Activated B cell treated with CpG ODN at 0.5 μM for 24 hours (primary cell): Measurements from ENCODE around the gene TMIGD3. TPM values are rescaled to one million over a fixed set of nuclear protein-coding genes. Genes with fewer than 3 reads are reported as not detected.

Experiments
- ATAC-seq: fragments of 200-7000 bp; cut with Tn5 transposase; one replicate; pipeline ENCODE4 v1.10.0; 2021; ENCODE audit warnings: low read depth, mild to moderate bottlenecking, moderate library complexity
- CTCF ChIA-PET: fragments of 350-600 bp; sonication (Branson Sonifier 250); formaldehyde crosslinking; loops from one replicate; lab custom pipeline; 2021; ENCODE audit warnings: antibody characterized with exemption; lab: Charles Lee
- POLR2A ChIA-PET: fragments of 350-600 bp; sonication (Branson Sonifier 250); formaldehyde crosslinking; loops from one replicate; lab custom pipeline; 2021; ENCODE audit warnings: antibody characterized with exemption; lab: Charles Lee
- DNase-seq: peaks from one replicate; pipeline ENCODE4 v3.0.0; 2022
- H3K27ac Mint-ChIP-seq: one replicate; pipeline ENCODE4 v1.8.0; 2020; ENCODE audit warnings: mixed read lengths
- H3K27me3 Mint-ChIP-seq: one replicate; pipeline ENCODE4 v1.8.0; 2021; ENCODE audit warnings: mixed read lengths
- H3K36me3 Mint-ChIP-seq: one replicate; pipeline ENCODE4 v1.8.0; 2021; ENCODE audit warnings: low read depth, mixed read lengths
- H3K4me1 Mint-ChIP-seq: one replicate; pipeline ENCODE4 v1.8.0; 2021; ENCODE audit warnings: mixed read lengths
- H3K4me3 Mint-ChIP-seq: one replicate; pipeline ENCODE4 v1.8.0; 2020; ENCODE audit warnings: mild to moderate bottlenecking, mixed read lengths
- H3K9me3 Mint-ChIP-seq: one replicate; pipeline ENCODE4 v1.8.0; 2020; ENCODE audit warnings: mixed read lengths
- intact Hi-C: fragments of 100-400 bp; cut with micrococcal nuclease; formaldehyde crosslinking; loops from one replicate; pipeline ENCODE4 v1.15.1; 2024
- total RNA-seq: library from RNA; stranded (reverse); gene quantifications from 2 replicates; pipeline ENCODE4 v1.2.3, GENCODE V29; 2022
- TF ChIP-seq, protein P1 (sequence below): fragments of 200-600 bp; IDR thresholded peaks from one replicate; pipeline ENCODE4 v1.8.0; 2022; ENCODE audit warnings: antibody characterized with exemption, mild to moderate bottlenecking

Gene TMIGD3
- total RNA-seq, 1 donor from 2014 or later: not detected

GRCh38 chr1:111475701-111476100 lies 27.7 kb downstream of the TMIGD3 start:
- intact Hi-C loops: loop anchor here (10.0 kb wide), 2 partner anchors 601 to 1139 kb away; partner anchors contain the start of genes CAPZA1, CD53 and ST7L
- Mint-ChIP-seq H3K27me3 (no peaks in the 10 kb centered on the region), H3K4me1 (peaks cover 65% of the 10 kb centered on the region), H3K27ac (peak overlapping the region; percentile 98), H3K4me3 (peak overlapping the region; percentile 89), H3K9me3 (no peaks in the 10 kb centered on the region), H3K36me3 (peaks cover 21% of the 10 kb centered on the region)
- DNase-seq (no peak), ATAC-seq (no peak)
- CTCF ChIA-PET: interaction anchor here (1.4 to 12.6 kb wide), 3 partner anchors 10 to 32 kb away, joined by 3 to 123 read pairs (median 3); no protein-coding TSS in a partner anchor
- TF ChIP-seq, protein P1, sequence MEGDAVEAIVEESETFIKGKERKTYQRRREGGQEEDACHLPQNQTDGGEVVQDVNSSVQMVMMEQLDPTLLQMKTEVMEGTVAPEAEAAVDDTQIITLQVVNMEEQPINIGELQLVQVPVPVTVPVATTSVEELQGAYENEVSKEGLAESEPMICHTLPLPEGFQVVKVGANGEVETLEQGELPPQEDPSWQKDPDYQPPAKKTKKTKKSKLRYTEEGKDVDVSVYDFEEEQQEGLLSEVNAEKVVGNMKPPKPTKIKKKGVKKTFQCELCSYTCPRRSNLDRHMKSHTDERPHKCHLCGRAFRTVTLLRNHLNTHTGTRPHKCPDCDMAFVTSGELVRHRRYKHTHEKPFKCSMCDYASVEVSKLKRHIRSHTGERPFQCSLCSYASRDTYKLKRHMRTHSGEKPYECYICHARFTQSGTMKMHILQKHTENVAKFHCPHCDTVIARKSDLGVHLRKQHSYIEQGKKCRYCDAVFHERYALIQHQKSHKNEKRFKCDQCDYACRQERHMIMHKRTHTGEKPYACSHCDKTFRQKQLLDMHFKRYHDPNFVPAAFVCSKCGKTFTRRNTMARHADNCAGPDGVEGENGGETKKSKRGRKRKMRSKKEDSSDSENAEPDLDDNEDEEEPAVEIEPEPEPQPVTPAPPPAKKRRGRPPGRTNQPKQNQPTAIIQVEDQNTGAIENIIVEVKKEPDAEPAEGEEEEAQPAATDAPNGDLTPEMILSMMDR: no peak
- POLR2A ChIA-PET: interaction anchor here (0.7 to 15.3 kb wide), 8 partner anchors 8 to 1091 kb away, joined by 3 to 234 read pairs (median 8); partner anchors contain the start of genes ADORA3, ATP5PB, TMIGD3 and WDR77

- Mint-ChIP-seq H3K36me3 (peaks cover 21% of the 10 kb centered on the region), H3K27ac (peak overlapping the region; percentile 98), H3K27me3 (no peaks in the 10 kb centered on the region), H3K4me1 (peaks cover 57% of the 10 kb centered on the region), H3K9me3 (no peaks in the 10 kb centered on the region), H3K4me3 (peak overlapping the region; percentile 89)
- POLR2A ChIA-PET: interaction anchor here (0.8 to 15.3 kb wide), 5 partner anchors 12 to 71 kb away, joined by 3 to 234 read pairs (median 10); partner anchors contain the start of genes ADORA3, ATP5PB, TMIGD3 and WDR77
- DNase-seq (no peak), ATAC-seq (no peak)
- CTCF ChIA-PET: interaction anchor here (12.6 kb wide), 1 partner anchor 33 kb away, joined by 123 read pairs; no protein-coding TSS in a partner anchor
- TF ChIP-seq, protein P1: no peak
- intact Hi-C loops: loop anchor here (10.0 kb wide), 2 partner anchors 600 to 1140 kb away; partner anchors contain the start of genes CAPZA1, CD53 and ST7L
Observed at GRCh38 chr1:111474521-111474920, 28.9 kb downstream of the TMIGD3 start.

- intact Hi-C loops: loop anchor here (10.0 kb wide), 2 partner anchors 599 to 1141 kb away; partner anchors contain the start of genes CAPZA1, CD53 and ST7L
- Mint-ChIP-seq H3K4me3 (peak overlapping the region; percentile 89), H3K27me3 (no peaks in the 10 kb centered on the region), H3K36me3 (peaks cover 21% of the 10 kb centered on the region), H3K9me3 (no peaks in the 10 kb centered on the region), H3K27ac (peak overlapping the region; percentile 98), H3K4me1 (peaks cover 57% of the 10 kb centered on the region)
- ATAC-seq (no peak), DNase-seq (no peak)
- TF ChIP-seq, protein P1: no peak
- ChIA-PET POLR2A (interaction anchor here (3.0 to 15.3 kb wide), 3 partner anchors 26 to 42 kb away, joined by 10 to 234 read pairs (median 21); partner anchors contain the start of genes ADORA3, ATP5PB, TMIGD3 and WDR77), CTCF (interaction anchor here (12.6 kb wide), 1 partner anchor 34 kb away, joined by 123 read pairs; no protein-coding TSS in a partner anchor)
Observed at GRCh38 chr1:111474106-111474505, 29.3 kb downstream of the TMIGD3 start.

DNA sequence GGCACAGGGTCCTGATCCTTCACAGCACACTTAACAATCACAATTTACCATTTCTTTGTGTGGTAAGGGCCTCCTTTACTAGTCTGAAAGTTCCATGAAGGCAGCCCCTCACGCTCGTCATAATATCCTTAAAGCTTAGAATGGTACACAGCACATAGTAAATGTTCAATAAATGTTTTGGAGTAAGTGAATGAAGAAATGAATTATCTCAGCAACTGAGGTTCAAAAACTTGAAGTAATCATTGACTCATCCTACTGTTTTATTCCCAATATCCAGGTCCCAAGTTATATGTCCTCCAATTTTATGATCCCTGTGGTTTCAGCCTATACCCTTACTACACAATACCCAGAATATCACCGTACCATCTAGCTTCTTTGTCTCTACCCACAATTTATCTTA lies 31.9 kb downstream of the TMIGD3 start:
- TF ChIP-seq, protein P1: no peak
- ATAC-seq (no peak), DNase-seq (no peak)
- no peak overlapping the region for H3K4me3 Mint-ChIP-seq
- peaks cover 34% of the 10 kb centered on the region for H3K4me1 Mint-ChIP-seq
- ChIA-PET POLR2A (interaction anchor here (0.6 to 15.3 kb wide), 11 partner anchors 9 to 332 kb away, joined by 3 to 234 read pairs (median 5); partner anchors contain the start of genes ADORA3, ATP5PB, CEPT1 and DDX20), CTCF (interaction anchor here (0.9 to 2.4 kb wide), 5 partner anchors 9 to 441 kb away, joined by 3 to 17 read pairs (median 4); no protein-coding TSS in a partner anchor)
- H3K27me3 Mint-ChIP-seq: no peaks in the 10 kb centered on the region
- H3K27ac Mint-ChIP-seq: no peak overlapping the region
- peaks cover 13% of the 10 kb centered on the region for H3K36me3 Mint-ChIP-seq
- H3K9me3 Mint-ChIP-seq: no peaks in the 10 kb centered on the region
- intact Hi-C loops: loop anchor here (1.0 to 10.0 kb wide), 4 partner anchors 22 to 1143 kb away; partner anchors contain the start of genes ATP5PB, CAPZA1, CD53 and ST7L

GRCh38 chr1:111471012-111471411 lies 32.4 kb downstream of the TMIGD3 start:
- CTCF ChIA-PET: interaction anchor here (0.9 to 2.4 kb wide), 6 partner anchors 10 to 441 kb away, joined by 3 to 17 read pairs (median 4); partner anchors contain the start of genes ATP5PB and WDR77
- intact Hi-C loops: loop anchor here (1.0 to 10.0 kb wide), 4 partner anchors 22 to 1144 kb away; partner anchors contain the start of genes ATP5PB, CAPZA1, CD53 and ST7L
- no peaks in the 10 kb centered on the region for H3K27me3 Mint-ChIP-seq
- no peak overlapping the region for H3K27ac Mint-ChIP-seq
- ATAC-seq (peak; percentile 92), DNase-seq (peak; percentile 45)
- no peaks in the 10 kb centered on the region for H3K9me3 Mint-ChIP-seq
- H3K4me1 Mint-ChIP-seq: peaks cover 29% of the 10 kb centered on the region
- peaks cover 13% of the 10 kb centered on the region for H3K36me3 Mint-ChIP-seq
- POLR2A ChIA-PET: interaction anchor here (0.7 to 15.3 kb wide), 10 partner anchors 9 to 332 kb away, joined by 3 to 234 read pairs (median 5); partner anchors contain the start of genes ADORA3, ATP5PB, CEPT1 and DDX20
- no peak overlapping the region for H3K4me3 Mint-ChIP-seq
- TF ChIP-seq, protein P1: no peak
